ENCODE results near the gene PPP1R1A. TPM values are rescaled to one million over a fixed set of nuclear protein-coding genes. Genes with fewer than 3 reads are reported as not detected.
A peak's percentile ranks its signal among the peaks of the same experiment; 100 is the strongest.

PPP1R1A gene
- total RNA-seq, 1 experiment from 2014 or later, result 0.43 TPM

GRCh38 chr12:54596526-54596946 is 8.1 kb upstream of the PPP1R1A start:
- peak; percentile 59 to 73 for DNase-seq
- ChIA-PET CTCF (interaction anchor here (0.7 to 1.9 kb wide), 5 partner anchors 10 to 69 kb away, joined by 3 to 8 read pairs (median 4); no protein-coding TSS in a partner anchor), POLR2A (no interaction called here)
- Histone ChIP-seq H3K4me3 (ENCODE audit: low read depth, low read length) (no peak overlapping the region), H3K4me1 (no peaks in the 10 kb centered on the region), H3K9me3 (no peaks in the 10 kb centered on the region), H3K36me3 (ENCODE audit: control insufficient read depth, insufficient read depth, low read length) (no peaks in the 10 kb centered on the region), H3K27me3 (replicated peaks; ENCODE audit: control insufficient read depth, insufficient read depth, low read length) (no peaks in the 10 kb centered on the region; the same call in 1 of the 2 replicates)
- Mint-ChIP-seq H3K27ac (ENCODE audit: unreplicated experiment) (no peak overlapping the region), H3K4me3 (ENCODE audit: unreplicated experiment) (no peak overlapping the region), H3K27me3 (ENCODE audit: insufficient read depth, unreplicated experiment) (peaks cover 34% of the 10 kb centered on the region), H3K4me1 (ENCODE audit: low read depth, unreplicated experiment) (no peaks in the 10 kb centered on the region), H3K9me3 (ENCODE audit: unreplicated experiment) (no peaks in the 10 kb centered on the region), H3K36me3 (ENCODE audit: insufficient read depth, unreplicated experiment) (no peaks in the 10 kb centered on the region)
- BruUV-seq (replicated peaks), result no TSS peak
- TF ChIP-seq CTCF (IDR thresholded peaks at IDR 0.05; ENCODE audit: insufficient read depth in 1 of 2, low read depth in 1 of 2, low read length in 1 of 2, severe bottlenecking in 1 of 2, unreplicated experiment in 1 of 2), result peak; percentile 74 to 83
- intact Hi-C loops (cut with micrococcal nuclease; ENCODE audit: unreplicated experiment), result loop anchor here (2.0 kb wide), 1 partner anchor 18 kb away; no protein-coding TSS in a partner anchor

GRCh38 chr12:54595471-54595870 is 7.0 kb upstream of the PPP1R1A start:
- H3K9me3 Mint-ChIP-seq (ENCODE audit: unreplicated experiment), result no peaks in the 10 kb centered on the region
- CTCF ChIA-PET, result interaction anchor here (1.4 to 1.6 kb wide), 2 partner anchors 63 to 68 kb away, joined by 4 to 5 read pairs; no protein-coding TSS in a partner anchor
- Histone ChIP-seq H3K9me3 (no peaks in the 10 kb centered on the region), H3K27me3 (replicated peaks; ENCODE audit: control insufficient read depth, insufficient read depth, low read length) (no peaks in the 10 kb centered on the region; the same call in 1 of the 2 replicates), H3K4me3 (ENCODE audit: low read depth, low read length) (no peak overlapping the region), H3K36me3 (ENCODE audit: control insufficient read depth, insufficient read depth, low read length) (no peaks in the 10 kb centered on the region), H3K4me1 (no peaks in the 10 kb centered on the region)
- POLR2A ChIA-PET, result no interaction called here
- H3K27me3 Mint-ChIP-seq (ENCODE audit: insufficient read depth, unreplicated experiment), result peaks cover 35% of the 10 kb centered on the region
- H3K27ac Mint-ChIP-seq (ENCODE audit: unreplicated experiment), result no peak overlapping the region
- TF ChIP-seq CTCF (IDR thresholded peaks at IDR 0.05; ENCODE audit: insufficient read depth in 1 of 2, low read depth in 1 of 2, low read length in 1 of 2, severe bottlenecking in 1 of 2, unreplicated experiment in 1 of 2), result no peak
- intact Hi-C loops (cut with micrococcal nuclease; ENCODE audit: unreplicated experiment), result no loop called here
- H3K36me3 Mint-ChIP-seq (ENCODE audit: insufficient read depth, unreplicated experiment), result no peaks in the 10 kb centered on the region
- H3K4me1 Mint-ChIP-seq (ENCODE audit: low read depth, unreplicated experiment), result no peaks in the 10 kb centered on the region
- H3K4me3 Mint-ChIP-seq (ENCODE audit: unreplicated experiment), result no peak overlapping the region
- DNase-seq, result no peak
- BruUV-seq (replicated peaks), result no TSS peak

- H3K4me3 ChIP-seq (ENCODE audit: low read depth, low read length), result no peak overlapping the region
- no peak for DNase-seq
- no peak overlapping the region for H3K4me3 Mint-ChIP-seq (ENCODE audit: unreplicated experiment)
- H3K27me3 Mint-ChIP-seq (ENCODE audit: insufficient read depth, unreplicated experiment), result peaks cover 37% of the 10 kb centered on the region
- no peaks in the 10 kb centered on the region for H3K9me3 Mint-ChIP-seq (ENCODE audit: unreplicated experiment)
- H3K27me3 ChIP-seq (replicated peaks; ENCODE audit: control insufficient read depth, insufficient read depth, low read length), result no peaks in the 10 kb centered on the region
- no TSS peak for BruUV-seq (replicated peaks)
- H3K9me3 ChIP-seq, result no peaks in the 10 kb centered on the region
- H3K4me1 ChIP-seq, result no peaks in the 10 kb centered on the region
- no peaks in the 10 kb centered on the region for H3K36me3 ChIP-seq (ENCODE audit: control insufficient read depth, insufficient read depth, low read length)
- no peaks in the 10 kb centered on the region for H3K36me3 Mint-ChIP-seq (ENCODE audit: insufficient read depth, unreplicated experiment)
- peaks cover 8% of the 10 kb centered on the region for H3K4me1 Mint-ChIP-seq (ENCODE audit: low read depth, unreplicated experiment)
- TF ChIP-seq CTCF (IDR thresholded peaks at IDR 0.05; ENCODE audit: insufficient read depth in 1 of 2, low read depth in 1 of 2, low read length in 1 of 2, severe bottlenecking in 1 of 2, unreplicated experiment in 1 of 2), result no peak
- POLR2A ChIA-PET, result no interaction called here
- intact Hi-C loops (cut with micrococcal nuclease; ENCODE audit: unreplicated experiment), result no loop called here
- no peak overlapping the region for H3K27ac Mint-ChIP-seq (ENCODE audit: unreplicated experiment)
- CTCF ChIA-PET, result interaction anchor here (0.7 kb wide), 1 partner anchor 300 kb away, joined by 10 read pairs; no protein-coding TSS in a partner anchor
These were observed 5.3 kb upstream of the PPP1R1A start for GRCh38 chr12:54593725-54594124.
